HG03025 (cell line): Measurements from ENCODE around the gene TTLL6.
"Not testable (repeated sequence)": the region's sequence is repeated elsewhere in the genome, so short reads cannot be mapped to it uniquely, and the experiment has no call there.

Experiments used
- ATAC-seq: cut with Tn5 transposase; IDR thresholded peaks from one replicate; pipeline ENCODE4 v1.9.1; 2021; ENCODE audit warnings: mild to moderate bottlenecking, moderate library complexity; ENCODE audit not compliant: unreplicated experiment, low FRiP score

Gene TTLL6

DNA sequence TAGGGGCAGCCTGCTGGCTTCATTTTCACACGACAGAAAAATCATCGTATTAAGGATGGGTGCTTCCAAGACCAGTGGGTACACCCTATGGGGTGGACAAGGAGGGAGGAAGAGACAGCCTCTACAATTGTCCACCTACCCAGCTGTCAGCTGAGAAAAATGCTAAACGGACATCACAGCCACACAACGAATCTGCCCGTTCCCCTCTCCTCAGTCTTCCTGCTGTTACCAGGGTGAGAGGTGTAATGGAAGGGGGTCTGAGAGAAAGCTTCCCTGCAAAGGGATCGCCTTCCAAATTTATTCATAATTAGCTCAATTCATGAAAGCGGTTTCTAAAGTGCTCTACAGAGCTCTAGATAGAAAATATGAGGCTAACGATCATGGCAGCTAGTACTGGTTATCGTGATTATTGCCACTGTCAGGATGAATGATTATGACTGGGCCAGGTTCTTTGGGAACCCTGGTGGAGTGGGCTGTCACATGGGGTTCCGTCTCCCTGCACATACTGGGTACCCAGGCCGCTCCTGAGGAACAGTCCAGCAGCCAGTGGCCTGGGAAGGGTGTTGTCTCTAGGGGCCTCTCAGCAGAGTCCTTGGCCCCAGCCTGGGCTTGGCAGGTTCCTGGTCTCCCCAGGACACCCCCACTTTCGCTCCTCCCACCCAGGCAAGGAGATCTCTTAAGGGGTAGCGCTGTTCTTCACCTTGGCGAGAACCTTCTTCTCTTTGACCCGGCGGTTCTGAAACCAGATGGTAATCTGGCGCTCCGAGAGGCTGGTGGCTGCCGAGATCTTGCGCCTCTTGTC lies 90.7 kb downstream of the TTLL6 start:
- ATAC-seq = no peak

DNA sequence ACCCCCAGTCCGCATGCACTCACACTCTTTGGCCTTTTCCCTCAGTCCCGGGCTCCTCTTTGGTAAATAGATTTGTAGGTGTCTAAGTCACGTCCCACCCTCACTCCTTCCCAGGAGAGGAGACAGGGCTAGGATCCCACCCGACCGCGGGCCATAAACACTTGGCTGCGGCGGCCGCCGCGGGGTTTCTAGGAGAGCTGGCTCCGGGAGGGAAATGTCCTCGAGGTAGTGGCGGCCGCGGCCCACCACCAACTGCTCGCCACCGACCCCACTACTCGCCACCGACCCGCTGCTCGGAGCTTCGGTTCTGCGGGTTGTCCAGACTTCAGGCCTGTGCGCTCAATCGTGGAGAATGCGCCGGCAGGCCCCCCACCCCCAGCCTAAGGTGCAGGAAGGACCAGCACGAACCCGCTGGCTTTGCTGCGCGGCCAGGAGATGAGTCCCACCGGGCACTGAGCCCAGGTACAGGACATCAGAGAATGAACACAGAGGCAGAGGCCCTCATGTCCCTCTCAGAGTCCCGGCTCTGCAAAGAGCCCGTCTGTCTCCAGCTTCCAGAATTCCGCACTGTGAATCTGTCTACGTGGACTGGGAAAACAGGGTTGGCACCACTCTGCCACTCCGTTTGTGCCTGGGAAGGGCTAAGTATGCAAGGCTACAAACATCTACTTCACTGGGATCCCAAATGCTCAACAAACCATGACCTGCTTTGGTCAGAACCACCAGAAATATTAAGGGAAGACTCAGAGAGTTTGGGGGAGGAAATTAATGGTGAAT lies 91.6 kb downstream of the TTLL6 start:
- no peak for ATAC-seq

DNA sequence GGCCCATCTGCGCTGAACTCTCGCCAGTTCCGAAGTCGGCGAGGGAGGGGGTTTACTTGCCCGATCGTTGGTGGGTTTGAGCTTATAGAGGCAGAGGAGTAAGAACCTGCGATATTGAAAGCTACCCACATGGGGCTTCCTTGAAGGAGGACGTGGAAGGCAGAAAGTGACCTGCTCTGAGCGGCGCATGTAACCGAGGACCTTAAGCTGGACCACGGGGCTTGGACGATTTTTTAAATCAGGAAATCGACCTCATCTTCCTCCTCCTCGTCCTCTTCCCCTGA lies 92.1 kb downstream of the TTLL6 start:
- ATAC-seq = no peak

DNA sequence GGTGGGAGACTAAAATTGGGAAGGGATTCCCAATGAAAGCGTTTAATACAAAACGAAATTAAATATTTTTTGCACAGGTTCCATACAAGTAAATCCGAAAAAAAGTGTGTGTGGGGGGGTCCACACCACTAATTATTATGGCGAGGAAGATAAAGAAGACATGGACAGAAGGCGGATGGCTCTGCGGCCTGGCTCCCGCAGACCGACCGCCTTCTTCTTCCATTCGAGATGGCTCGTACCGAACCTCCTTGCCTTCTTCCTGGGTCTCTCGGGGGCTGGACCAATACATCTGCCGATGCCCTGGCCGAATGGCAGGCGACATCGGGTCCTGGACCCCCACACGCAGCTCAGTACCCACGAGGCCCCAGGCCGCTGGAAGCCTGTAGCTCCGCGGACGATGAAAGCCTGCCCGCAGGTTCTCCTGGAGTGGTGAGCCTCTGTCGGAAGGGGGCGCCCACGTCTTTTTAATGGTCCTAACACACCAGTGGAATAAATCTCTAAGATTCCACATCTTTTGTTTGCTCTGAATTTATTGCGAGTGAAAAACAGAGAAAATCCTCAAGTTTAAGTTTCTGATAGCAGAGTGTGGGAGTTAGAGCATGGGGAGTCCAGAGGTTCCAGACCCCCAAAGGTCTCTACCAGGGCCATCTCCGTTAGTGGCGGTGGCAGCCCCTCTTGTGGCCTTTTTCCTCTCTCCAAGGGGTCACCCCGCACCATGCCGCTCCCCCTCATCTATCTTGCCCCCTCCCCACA lies 92.6 kb downstream of the TTLL6 start:
- ATAC-seq = no peak

DNA sequence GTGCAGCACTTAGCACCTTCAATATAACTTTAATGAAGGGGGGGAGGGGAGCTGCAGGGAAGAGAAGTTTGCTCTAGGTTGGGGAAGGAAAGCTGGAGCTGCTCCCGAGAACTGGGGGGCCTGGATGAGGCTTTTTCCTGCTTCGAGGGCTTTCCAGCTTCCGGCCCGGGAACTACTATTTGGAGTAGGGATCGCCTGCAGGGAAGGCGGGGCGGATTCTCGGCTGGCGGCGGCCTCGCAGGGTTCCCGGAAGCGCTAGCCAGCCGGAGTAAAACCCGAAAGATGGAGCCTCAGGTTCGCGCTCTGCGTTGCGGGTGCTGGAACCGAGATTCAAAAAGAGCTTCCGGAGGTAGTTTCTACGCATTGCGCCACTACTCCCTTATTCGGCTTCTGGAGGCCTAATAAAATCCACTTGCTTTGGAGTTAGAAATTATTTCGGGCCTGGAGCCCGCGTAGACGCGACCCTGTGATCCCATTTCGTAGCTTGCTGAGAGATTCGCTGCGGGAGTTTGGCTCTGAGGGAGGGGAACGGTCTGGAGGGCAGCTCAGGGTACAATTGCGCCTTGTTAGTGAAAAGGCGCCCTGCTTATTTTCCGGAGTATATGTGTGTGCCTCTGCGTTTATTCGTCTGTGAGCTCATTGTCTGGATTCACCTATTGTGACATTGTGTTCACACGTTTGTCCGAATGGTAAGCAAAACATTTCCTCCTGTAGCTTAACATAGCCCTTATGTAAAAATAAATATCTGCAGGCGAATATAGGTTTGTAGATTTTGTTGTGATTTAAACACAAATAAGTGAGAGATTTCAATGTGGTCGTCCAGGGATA lies 93.4 kb downstream of the TTLL6 start:
- ATAC-seq = no peak

DNA sequence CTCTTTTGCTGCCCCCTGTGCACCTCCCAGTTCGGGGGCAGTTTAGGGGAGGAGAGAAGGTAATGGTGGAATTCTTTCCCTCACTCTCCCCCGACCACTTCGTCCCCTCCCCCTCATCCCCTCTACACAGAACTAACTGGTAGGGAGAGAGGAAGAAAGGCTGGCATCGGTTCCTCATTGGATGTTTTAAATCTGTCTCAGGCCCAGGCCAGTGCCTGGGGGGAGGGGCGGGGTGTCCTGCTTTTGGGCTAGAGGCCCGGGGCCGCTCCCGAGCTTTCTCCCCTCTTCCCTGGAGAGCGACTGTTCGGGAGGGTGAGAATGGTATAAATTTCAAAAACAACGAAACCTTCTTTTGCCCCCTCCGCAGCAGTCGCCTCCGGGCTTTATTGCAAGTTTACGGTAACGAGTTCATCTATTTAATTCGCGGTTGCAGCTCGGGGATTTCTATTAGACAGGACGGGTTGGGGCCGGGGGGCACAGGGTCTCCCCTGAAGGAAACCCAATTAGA lies 94.1 kb downstream of the TTLL6 start, which contains the start of gene PRAC2:
Gene PRAC2 (plus strand): TSS at position 271 of the 508 bp plus-strand sequence. CDS start 1,226 bp downstream, outside the sequence.
- ATAC-seq = no peak

DNA sequence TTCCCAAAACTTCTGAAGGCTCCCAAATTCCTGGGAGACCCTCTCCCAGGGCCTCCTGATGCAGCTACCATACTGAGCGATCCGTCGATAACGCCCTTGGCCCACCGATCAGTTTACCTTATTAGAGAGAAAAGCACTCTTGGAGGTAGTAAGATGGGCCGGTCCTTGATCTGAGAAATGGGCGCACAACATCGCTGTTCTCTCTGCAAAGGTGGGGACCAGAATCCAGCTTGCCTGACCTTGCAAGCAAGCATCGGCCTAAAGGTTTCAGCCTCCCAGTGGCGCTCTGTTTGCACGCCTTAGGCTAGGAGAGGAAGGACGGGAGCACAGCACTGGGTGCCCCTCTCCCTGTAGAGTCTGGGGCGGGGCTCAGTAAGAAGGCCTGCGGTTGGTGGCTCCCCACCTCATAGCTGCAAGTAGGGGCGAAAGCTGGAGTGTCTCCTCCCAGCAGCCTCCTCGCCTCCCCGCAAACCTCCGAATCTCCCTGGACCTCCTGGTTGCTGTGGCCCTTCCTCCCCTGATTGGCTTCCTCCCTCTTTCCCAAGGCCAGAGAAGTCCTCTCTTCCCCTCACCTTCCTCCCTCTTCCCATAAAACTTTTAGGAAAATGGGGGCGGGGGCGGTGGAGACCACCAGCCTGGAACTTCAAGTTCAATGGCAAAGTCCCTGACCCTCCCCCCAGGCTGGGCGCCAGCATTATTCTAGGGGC lies 94.7 kb downstream of the TTLL6 start, which contains the start of gene PRAC1:
Gene PRAC1 (minus strand): TSS at position 318 of the 707 bp plus-strand sequence. CDS start 126 bp downstream, at position 192.
- no peak for ATAC-seq

DNA sequence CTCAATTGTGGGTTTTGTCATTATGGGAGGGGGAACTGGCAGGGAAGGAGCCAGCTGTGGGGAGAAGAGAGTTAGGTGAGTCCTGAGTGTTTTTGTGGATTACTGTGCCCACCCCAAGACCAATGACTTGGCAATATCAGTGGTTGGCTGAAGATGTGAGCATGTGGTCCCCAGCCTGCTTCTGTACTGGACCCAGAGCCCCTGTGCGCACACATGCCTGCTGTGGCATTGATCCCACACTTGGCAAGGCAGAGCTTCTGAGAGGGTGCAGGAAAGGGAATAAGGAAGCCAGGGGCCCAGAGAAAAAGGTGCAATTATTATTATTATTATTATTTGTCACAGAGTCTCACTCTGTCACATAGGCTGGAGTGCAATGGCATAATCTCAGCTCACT lies 96.0 kb downstream of the TTLL6 start:
- ATAC-seq = no peak

DNA sequence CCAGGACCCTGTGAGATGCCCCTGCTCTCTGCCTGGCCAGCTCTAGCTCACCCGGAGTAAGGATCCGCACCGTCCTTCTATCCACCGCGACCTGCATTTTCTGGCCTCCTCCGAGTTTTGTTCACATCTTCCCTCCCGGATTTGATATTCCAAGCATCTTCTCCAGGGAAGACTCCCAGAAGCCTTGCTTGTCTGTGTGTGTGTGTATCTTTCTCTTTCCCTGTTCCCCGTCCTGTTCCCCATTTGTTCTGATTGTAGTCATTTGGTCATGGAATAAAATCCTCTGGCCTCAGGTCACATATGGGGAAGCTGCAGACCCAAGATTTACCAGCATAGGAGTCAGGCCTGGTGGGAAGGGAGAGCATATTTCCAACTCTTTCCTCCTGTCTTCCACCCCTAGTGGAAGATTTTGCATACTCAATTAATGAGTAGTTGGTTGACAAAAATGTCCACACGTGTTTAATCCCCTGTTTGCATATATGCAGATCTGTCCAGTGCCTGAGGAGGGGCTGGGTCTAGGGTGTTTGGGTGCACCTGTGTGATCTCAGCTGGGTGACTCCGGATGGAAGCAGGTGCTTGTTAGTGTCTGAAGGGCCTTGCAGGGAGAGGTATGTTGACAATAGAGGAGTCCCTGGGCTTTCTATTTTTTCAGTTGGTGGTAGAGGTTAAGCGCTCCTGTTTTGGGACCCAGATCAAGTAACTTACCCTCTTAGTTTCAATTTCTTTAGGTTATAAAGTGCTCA lies 96.6 kb downstream of the TTLL6 start:
- ATAC-seq = no peak

DNA sequence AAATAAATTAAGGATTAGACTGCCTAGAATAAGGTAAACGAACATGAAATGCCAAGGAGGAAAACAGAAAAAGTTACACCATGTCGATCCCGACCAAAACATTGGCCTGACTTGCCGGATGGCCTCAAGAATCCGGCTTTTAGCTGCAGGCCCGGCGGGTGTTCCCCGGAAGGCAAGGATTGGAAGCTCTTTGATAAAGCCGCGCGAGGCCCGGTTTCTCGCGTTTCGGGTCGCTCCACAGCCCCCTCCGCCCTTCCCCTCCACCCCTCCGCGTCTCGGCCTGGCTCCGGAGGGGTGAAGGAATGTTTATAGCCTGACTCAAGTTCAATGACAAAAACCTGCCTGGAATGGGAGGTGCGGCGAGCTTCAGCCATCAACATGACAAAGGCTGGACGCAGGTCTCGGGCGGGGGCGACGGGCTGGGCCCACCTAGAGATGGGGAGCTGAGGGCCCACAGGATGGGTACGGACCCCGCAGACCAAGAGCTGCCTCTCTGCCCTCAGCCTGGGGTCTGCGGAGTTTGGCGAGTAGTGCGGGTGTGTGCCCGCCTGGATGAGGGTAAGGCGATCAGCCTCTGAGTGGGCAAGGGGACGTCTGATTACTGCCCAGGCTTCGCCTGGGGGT lies 97.3 kb downstream of the TTLL6 start:
- no peak for ATAC-seq

DNA sequence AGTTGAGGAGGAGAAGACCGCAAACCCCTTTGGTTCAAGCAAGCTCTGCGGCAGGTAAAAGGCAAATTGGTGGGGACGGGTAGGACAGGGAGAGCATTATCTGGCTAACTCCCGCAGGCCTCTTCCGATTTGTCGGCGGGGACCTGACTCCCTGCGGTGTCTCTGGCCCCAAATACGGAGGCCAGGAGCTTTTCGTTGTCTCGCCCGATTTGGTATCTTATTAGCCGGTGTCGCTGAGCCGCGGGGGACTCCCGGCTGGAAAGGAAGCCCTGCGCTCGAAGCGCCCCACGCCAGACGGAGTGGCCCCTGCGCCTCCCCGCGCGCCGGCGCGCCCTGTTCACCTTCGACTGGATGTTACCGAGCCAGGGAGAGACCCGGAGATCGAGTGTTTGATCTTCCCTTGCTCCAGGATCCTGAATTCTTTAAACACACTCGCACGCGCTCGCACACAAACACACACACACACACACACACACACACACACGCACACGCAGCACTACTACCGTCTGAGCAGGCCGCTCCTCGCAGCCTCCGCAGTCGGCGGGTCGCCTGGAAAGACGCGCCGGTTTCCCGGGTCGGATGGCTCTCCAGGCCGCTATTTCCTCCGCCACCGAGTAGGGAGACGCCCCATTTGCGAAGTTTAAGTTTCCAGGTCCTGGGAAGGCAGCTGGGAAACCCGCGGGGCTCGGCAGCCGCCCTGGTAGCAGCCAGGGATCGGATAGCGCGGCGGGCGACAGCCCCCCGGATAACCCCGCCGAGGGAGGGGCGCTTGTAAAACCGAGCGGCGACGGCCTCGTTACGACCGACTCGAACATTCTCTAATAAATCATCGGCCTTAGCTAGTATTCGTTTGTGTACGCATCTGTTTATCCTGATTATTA lies 98.0 kb downstream of the TTLL6 start:
- no peak for ATAC-seq

DNA sequence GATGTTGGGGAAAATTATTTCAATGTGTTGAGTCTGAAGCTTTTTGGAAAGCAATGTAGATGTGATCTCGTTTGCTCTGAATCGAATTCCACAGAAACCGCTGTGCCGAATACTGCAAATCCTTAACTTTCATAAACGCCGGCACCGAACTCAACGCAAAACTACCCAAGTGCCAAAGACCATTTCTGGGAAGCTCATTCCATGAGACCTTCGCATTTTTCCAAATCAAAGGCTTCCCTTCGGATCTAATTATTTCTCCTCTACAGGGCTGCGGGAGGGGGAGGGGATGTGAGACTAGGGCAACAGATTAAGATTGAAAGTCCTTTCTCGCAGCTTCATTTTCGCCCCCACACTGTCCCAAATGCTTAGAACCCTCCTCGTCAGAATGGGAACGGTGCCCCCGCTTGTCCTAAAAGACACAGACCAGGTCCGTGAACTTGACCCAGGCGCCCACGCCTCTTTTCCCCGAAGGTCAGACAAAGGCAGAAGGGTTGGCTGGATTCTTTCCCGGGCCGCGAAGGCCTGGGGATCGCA lies 98.7 kb downstream of the TTLL6 start:
- no peak for ATAC-seq

DNA sequence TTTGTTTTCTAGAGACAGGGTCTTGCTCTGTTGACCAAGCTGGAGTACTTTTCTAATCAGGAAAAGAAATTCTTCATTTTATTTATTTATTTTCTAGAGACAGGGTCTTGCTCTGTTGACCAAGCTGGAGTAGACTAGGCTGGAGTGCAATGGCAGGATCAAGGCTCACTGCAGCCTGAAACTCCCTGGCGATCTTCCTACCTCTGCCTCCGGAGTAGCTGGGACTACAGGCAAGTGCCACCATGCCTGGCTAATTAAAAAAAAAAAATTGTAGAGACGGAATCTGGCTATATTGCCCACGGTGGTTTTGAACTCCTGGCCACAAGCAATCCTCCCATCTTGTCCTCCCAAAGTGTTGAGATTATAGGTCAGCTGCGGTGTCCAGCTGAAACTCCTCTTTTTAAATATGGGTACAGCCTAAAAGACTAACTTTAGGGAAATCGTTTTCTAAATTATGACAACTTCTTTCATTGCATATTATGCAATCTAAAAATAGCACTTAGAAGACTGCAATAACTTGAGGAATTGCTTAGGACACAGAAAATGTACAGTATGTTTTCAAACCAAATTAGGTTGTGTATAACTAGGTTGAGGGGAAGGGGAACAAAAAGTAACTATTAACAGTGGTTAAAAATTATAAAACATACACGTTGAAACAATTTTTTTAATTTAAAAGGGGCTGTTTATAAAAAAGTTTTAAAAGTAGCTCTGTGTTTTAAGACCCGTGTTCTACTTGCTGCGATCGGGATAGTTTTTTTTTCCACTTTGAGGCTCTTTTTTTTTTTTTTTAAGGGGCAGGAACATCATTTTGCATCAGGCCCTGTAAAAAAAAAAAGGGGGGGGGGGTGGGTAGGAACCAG lies 99.4 kb downstream of the TTLL6 start:
- ATAC-seq = no peak

DNA sequence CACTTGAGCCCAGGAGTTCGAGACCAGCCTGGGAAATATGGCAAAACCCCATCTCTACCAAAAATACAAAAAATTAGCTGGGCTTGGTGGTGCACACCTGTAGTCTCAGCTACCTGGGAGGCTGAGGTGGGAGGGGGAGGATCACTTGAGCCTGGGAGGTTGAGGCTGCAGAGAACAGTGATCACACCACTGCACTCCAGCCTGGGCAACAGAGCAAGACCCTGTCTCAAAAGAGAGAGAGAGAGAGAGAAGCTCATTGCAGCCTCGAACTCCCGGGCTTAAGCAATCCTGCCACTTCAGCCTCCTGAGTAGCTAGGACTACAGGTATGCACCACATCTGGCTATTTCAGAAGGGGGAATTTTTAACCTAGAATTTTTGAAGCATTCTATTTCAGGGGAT lies 100.5 kb downstream of the TTLL6 start:
- not testable (repeated sequence) for ATAC-seq

DNA sequence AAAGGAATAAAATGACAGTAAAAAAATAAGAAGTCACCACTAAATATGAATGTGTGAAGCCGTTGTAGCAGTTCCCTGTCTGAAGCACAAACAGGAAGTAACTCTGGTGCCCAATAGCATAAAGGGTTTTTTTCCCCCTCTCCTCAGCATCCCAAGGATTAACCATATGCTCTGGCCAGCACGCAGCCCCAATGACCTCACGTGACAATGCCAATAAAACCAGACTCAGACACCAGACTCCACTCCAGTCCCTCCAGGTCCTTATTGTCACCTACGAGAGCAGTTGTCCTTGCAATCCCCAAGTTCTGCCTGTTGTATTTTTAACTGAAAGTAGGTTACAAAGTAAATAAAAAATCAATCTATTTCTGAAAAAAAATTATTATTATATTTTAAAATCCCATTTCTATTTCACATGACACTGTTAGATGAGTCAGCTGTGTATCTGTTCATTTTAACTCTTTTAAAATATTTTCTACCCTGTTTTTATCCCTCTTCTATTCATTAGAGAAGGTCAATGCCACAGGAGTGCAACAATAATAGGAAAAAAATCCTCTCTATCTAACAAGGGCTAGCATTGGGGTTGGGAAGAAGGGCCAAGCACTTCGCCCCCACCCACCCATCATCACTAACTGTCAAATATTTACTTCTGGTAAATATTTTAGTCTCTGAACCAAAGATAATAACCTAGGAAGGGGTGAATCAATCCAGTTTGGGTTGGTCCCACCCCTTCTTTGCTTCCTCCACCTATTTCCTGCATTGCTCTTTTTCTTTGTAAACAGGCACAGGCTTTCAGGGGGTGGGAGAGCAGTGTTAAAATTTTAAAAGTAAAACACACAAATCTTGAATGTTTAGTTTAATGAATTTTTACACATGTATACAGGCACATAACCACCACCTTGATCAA lies 101.3 kb downstream of the TTLL6 start:
- no peak for ATAC-seq
